ENCODE results near the gene CCDC137.

CCDC137 gene

GRCh38 chr17:81644976-81645952 is 21.3 kb upstream of the CCDC137 start:
- no peak for DNase-seq (ENCODE audit: extremely low read depth, low read depth)
- no peak overlapping the region for H3K4me3 ChIP-seq (replicated peaks; ENCODE audit: low read depth, low read length)
- TF ChIP-seq CTCF (IDR thresholded peaks at IDR 0.05; ENCODE audit: low read depth, low read length, missing control alignments): no peak

GRCh38 chr17:81646869-81647600 is 19.5 kb upstream of the CCDC137 start:
- DNase-seq (ENCODE audit: extremely low read depth, low read depth): no peak
- no peak for TF ChIP-seq CTCF (IDR thresholded peaks at IDR 0.05; ENCODE audit: low read depth, low read length, missing control alignments)
- H3K4me3 ChIP-seq (replicated peaks; ENCODE audit: low read depth, low read length): no peak overlapping the region

GRCh38 chr17:81647640-81648012 is 18.9 kb upstream of the CCDC137 start:
- TF ChIP-seq CTCF (IDR thresholded peaks at IDR 0.05; ENCODE audit: low read depth, low read length, missing control alignments): no peak
- DNase-seq (ENCODE audit: extremely low read depth, low read depth): no peak
- H3K4me3 ChIP-seq (replicated peaks; ENCODE audit: low read depth, low read length): no peak overlapping the region

GRCh38 chr17:81648013-81648706 is 18.4 kb upstream of the CCDC137 start:
- DNase-seq (ENCODE audit: extremely low read depth, low read depth): no peak

GRCh38 chr17:81648707-81649085 is 17.8 kb upstream of the CCDC137 start:
- no peak for TF ChIP-seq CTCF (IDR thresholded peaks at IDR 0.05; ENCODE audit: low read depth, low read length, missing control alignments)
- H3K4me3 ChIP-seq (replicated peaks; ENCODE audit: low read depth, low read length): no peak overlapping the region
- no peak for DNase-seq (ENCODE audit: extremely low read depth, low read depth)

More at GRCh38 chr17:81648013-81648706, 18.4 kb upstream of the CCDC137 start:
- no peak overlapping the region for H3K4me3 ChIP-seq (replicated peaks; ENCODE audit: low read depth, low read length)
- no peak for TF ChIP-seq CTCF (IDR thresholded peaks at IDR 0.05; ENCODE audit: low read depth, low read length, missing control alignments)

GRCh38 chr17:81650951-81651350 is 15.6 kb upstream of the CCDC137 start:
- no peak for TF ChIP-seq CTCF (IDR thresholded peaks at IDR 0.05; ENCODE audit: low read depth, low read length, missing control alignments)
- DNase-seq (ENCODE audit: extremely low read depth, low read depth): no peak
- no peak overlapping the region for H3K4me3 ChIP-seq (replicated peaks; ENCODE audit: low read depth, low read length)

Data from HFF-Myc (cell line).